Peyer's patch (tissue), 4 donors: ENCODE results near the gene WDR74.

ENCODE experiments used
- CTCF ChIP-seq, 6 experiments: fragments of 450-650 bp in 4 of 6; fragments of 200-600 bp in 2 of 6; sonication (generic) in 1 of 6; IDR thresholded peaks; one replicate each; pipeline ENCODE4 v1.5.1; 2017 to 2019; ENCODE audit warnings: antibody characterized with exemption in 6 of 6, mild to moderate bottlenecking in 3 of 6, moderate library complexity in 1 of 6
- POLR2A ChIP-seq, 2 donors: fragments of 450-650 bp; IDR thresholded peaks; one replicate each; pipeline ENCODE4 v1.5.1; 2017; ENCODE audit warnings: antibody characterized with exemption in 2 of 2, mild to moderate bottlenecking in 2 of 2, moderate library complexity in 2 of 2

GRCh38 chr11:62823677-62824076, 15.7 kb downstream of the WDR74 start:
- no peak for TF ChIP-seq CTCF (IDR thresholded peaks at IDR 0.05)
- no peak for TF ChIP-seq POLR2A (IDR thresholded peaks at IDR 0.05)
